ENCODE measurements around the gene CDH4. TPM values are rescaled to one million over a fixed set of nuclear protein-coding genes. Genes with fewer than 3 reads are reported as not detected.

CDH4 gene
- total RNA-seq, 2 experiments from 2014 or later = not detected

DNA sequence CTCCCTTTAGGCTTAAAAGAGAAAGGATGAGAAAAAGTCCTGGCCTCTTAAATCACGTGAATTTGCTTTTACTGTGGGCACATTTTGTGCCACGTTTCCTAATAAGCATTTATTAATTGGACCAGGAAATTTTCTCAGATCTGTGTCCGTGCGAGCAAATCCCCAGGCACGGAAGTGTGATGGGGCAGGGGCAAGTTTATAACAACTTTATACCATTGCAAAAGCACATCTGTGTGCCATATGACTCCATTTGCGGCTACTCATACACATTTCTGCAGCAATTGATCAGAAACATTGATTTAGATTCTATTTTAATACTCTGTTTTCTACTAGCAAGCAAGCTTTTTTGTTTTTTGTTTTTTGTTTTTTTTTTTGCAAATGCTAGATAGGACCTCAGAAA is 440.4 kb downstream of the CDH4 start:
- no peak overlapping the region for H2AFZ ChIP-seq (ENCODE audit: low read length)
- no peaks in the 10 kb centered on the region for H3K4me1 ChIP-seq (ENCODE audit: insufficient read depth, low read length, poor library complexity, severe bottlenecking)
- ChIA-PET POLR2A (interaction anchor here (0.7 kb wide), 1 partner anchor 63 kb away, joined by 6 read pairs; no protein-coding TSS in a partner anchor), CTCF (ENCODE audit: unreplicated experiment) (no interaction called here)
- intact Hi-C loops (cut with micrococcal nuclease; ENCODE audit: unreplicated experiment) = no loop called here
- no peaks in the 10 kb centered on the region for H3K36me3 ChIP-seq (ENCODE audit: insufficient read depth, low read length)
- no peaks in the 10 kb centered on the region for H3K9me3 ChIP-seq (ENCODE audit: low read length)
- no peak overlapping the region for H3K4me2 ChIP-seq (ENCODE audit: low read length)
- H3K4me3 ChIP-seq (ENCODE audit: low read depth, low read length, poor library complexity, severe bottlenecking) = no peak overlapping the region
- TF ChIP-seq, protein P1, sequence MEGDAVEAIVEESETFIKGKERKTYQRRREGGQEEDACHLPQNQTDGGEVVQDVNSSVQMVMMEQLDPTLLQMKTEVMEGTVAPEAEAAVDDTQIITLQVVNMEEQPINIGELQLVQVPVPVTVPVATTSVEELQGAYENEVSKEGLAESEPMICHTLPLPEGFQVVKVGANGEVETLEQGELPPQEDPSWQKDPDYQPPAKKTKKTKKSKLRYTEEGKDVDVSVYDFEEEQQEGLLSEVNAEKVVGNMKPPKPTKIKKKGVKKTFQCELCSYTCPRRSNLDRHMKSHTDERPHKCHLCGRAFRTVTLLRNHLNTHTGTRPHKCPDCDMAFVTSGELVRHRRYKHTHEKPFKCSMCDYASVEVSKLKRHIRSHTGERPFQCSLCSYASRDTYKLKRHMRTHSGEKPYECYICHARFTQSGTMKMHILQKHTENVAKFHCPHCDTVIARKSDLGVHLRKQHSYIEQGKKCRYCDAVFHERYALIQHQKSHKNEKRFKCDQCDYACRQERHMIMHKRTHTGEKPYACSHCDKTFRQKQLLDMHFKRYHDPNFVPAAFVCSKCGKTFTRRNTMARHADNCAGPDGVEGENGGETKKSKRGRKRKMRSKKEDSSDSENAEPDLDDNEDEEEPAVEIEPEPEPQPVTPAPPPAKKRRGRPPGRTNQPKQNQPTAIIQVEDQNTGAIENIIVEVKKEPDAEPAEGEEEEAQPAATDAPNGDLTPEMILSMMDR (conservative IDR thresholded peaks at IDR 0.05; ENCODE audit: low read length) = no peak
- TF ChIP-seq EZH2phosphoT487 (IDR thresholded peaks at IDR 0.05; ENCODE audit: borderline replicate concordance, low read depth, low read length) = no peak
- no peaks in the 10 kb centered on the region for H3K9me2 ChIP-seq (ENCODE audit: insufficient read depth, low read length)
- no peak overlapping the region for H3K27ac ChIP-seq (ENCODE audit: low read depth, low read length, poor library complexity, severe bottlenecking)
- H3K79me2 ChIP-seq (ENCODE audit: insufficient read depth, low read depth, low read length) = no peaks in the 10 kb centered on the region
- no TSS peak for BruUV-seq (replicated peaks)
- DNase-seq (ENCODE audit: low spot score) = no peak
- no peaks in the 10 kb centered on the region for H4K20me1 ChIP-seq (ENCODE audit: insufficient read depth, low read length)

DNA sequence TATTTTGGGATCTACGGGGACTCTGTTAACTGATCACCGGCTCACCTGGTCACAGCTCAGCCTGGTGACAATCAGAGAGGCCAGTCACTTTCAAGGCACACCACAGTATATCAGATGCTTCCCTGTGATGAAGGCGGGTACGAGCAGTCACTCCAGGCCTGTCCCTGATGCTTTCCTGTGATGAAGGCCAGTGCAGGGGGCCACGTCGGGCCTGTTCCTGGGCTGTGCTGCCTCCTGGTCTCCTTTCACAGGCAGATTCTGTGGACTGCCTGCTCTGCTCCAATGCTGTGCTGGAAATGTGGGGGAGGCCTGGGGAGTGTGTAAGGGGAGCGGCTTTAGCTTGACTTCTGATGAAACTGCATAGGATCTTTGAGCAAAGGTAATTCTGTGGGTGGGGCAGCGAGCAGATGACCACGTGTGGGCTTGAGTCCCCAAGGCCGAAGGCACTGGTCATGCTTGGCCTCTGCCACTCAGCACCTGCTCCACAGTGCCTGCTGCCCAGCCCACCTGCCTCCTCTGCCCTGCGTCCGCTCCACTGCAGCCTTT is 441.1 kb downstream of the CDH4 start:
- H3K9me3 ChIP-seq (ENCODE audit: low read length) = no peaks in the 10 kb centered on the region
- H3K4me3 ChIP-seq (ENCODE audit: low read depth, low read length, poor library complexity, severe bottlenecking) = no peak overlapping the region
- DNase-seq (ENCODE audit: low spot score) = no peak
- no peaks in the 10 kb centered on the region for H3K36me3 ChIP-seq (ENCODE audit: insufficient read depth, low read length)
- no peaks in the 10 kb centered on the region for H3K4me1 ChIP-seq (ENCODE audit: insufficient read depth, low read length, poor library complexity, severe bottlenecking)
- ChIA-PET POLR2A (interaction anchor here (0.7 kb wide), 1 partner anchor 64 kb away, joined by 6 read pairs; no protein-coding TSS in a partner anchor), CTCF (ENCODE audit: unreplicated experiment) (interaction anchor here (0.6 kb wide), 1 partner anchor 1579 kb away, joined by 3 read pairs; the partner anchor contains the start of gene ARFGAP1)
- no peak overlapping the region for H3K27ac ChIP-seq (ENCODE audit: low read depth, low read length, poor library complexity, severe bottlenecking)
- intact Hi-C loops (cut with micrococcal nuclease; ENCODE audit: unreplicated experiment) = no loop called here
- no peaks in the 10 kb centered on the region for H3K9me2 ChIP-seq (ENCODE audit: insufficient read depth, low read length)
- TF ChIP-seq EZH2phosphoT487 (IDR thresholded peaks at IDR 0.05; ENCODE audit: borderline replicate concordance, low read depth, low read length) = no peak
- TF ChIP-seq, protein P1 (conservative IDR thresholded peaks at IDR 0.05; ENCODE audit: low read length) = no peak
- BruUV-seq (replicated peaks) = no TSS peak
- H3K4me2 ChIP-seq (ENCODE audit: low read length) = no peak overlapping the region
- no peaks in the 10 kb centered on the region for H4K20me1 ChIP-seq (ENCODE audit: insufficient read depth, low read length)
- no peaks in the 10 kb centered on the region for H3K79me2 ChIP-seq (ENCODE audit: insufficient read depth, low read depth, low read length)
- no peak overlapping the region for H2AFZ ChIP-seq (ENCODE audit: low read length)

DNA sequence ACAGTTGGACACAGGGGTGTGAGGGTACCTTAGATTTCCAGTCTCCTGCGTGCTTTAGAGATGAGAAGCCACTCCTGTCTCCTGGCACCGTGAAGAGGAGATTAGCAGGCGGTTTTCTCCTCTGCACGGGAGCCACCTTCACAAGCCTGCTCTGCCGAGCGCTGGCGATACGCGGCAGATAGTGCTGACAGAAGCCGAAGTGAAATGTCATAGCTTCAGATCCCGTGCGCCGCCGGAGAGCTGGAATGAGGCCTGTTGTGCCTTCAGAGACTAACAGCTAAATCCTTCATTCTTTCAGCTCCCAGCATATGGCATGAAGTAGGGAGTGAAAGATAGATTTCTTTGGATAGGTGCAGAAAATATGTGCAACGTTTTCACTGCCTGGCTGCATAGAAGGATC is 442.6 kb downstream of the CDH4 start:
- CTCF ChIA-PET (ENCODE audit: unreplicated experiment) = interaction anchor here (0.6 kb wide), 1 partner anchor 1825 kb away, joined by 3 read pairs; no protein-coding TSS in a partner anchor
- no peaks in the 10 kb centered on the region for H3K9me2 ChIP-seq (ENCODE audit: insufficient read depth, low read length)
- no peaks in the 10 kb centered on the region for H3K79me2 ChIP-seq (ENCODE audit: insufficient read depth, low read depth, low read length)
- no peak overlapping the region for H3K27ac ChIP-seq (ENCODE audit: low read depth, low read length, poor library complexity, severe bottlenecking)
- no peak overlapping the region for H3K4me3 ChIP-seq (ENCODE audit: low read depth, low read length, poor library complexity, severe bottlenecking)
- no peak for TF ChIP-seq EZH2phosphoT487 (IDR thresholded peaks at IDR 0.05; ENCODE audit: borderline replicate concordance, low read depth, low read length)
- TF ChIP-seq, protein P1 (conservative IDR thresholded peaks at IDR 0.05; ENCODE audit: low read length) = no peak
- intact Hi-C loops (cut with micrococcal nuclease; ENCODE audit: unreplicated experiment) = no loop called here
- H4K20me1 ChIP-seq (ENCODE audit: insufficient read depth, low read length) = no peaks in the 10 kb centered on the region
- no peaks in the 10 kb centered on the region for H3K9me3 ChIP-seq (ENCODE audit: low read length)
- no TSS peak for BruUV-seq (replicated peaks)
- H3K4me2 ChIP-seq (ENCODE audit: low read length) = no peak overlapping the region
- no peak for DNase-seq (ENCODE audit: low spot score)
- no peaks in the 10 kb centered on the region for H3K36me3 ChIP-seq (ENCODE audit: insufficient read depth, low read length)
- no peaks in the 10 kb centered on the region for H3K4me1 ChIP-seq (ENCODE audit: insufficient read depth, low read length, poor library complexity, severe bottlenecking)
- no peak overlapping the region for H2AFZ ChIP-seq (ENCODE audit: low read length)
- POLR2A ChIA-PET = no interaction called here

Measured in OCI-LY7 (cell line).